ENCODE results near the gene XYLB.

DNA sequence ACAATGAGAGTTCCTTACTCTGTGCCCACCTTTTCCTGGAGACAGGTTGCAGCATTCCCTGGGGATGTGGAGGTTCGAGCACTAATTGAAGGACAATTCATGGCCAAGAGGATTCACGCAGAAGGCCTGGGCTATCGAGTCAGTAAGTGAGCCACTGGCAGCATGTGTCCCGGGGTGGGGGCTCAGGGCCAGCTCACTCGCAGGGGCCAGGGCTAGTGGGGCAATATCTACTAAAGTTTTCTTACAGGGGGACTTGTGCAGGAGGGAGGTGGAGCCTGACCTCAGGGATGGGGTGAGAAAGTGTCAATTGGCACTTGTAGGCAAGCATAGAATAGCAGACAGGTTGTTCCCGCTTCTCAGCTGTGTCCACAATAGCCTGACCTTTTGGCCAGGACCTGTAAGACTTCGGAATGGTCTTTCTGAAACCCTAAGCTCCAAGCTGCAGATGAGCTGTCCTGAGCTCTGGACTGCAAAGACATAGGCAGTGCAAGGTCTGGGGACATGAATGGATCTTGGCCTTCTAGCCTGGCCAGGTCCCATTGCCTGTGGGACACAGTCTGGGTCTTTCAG lies 32.7 kb downstream of the XYLB start:
- TF ChIP-seq CTCF (IDR thresholded peaks at IDR 0.05) (no peak), REST (IDR thresholded peaks at IDR 0.05; ENCODE audit: insufficient read depth in 1 of 2, low read depth in 2 of 2, low read length in 1 of 2) (no peak), POLR2AphosphoS5 (IDR thresholded peaks at IDR 0.05; ENCODE audit: low read depth, low read length) (no peak)

Data from Panc1 (cell line).